Measurements from ENCODE around the gene RPS6KB1.
"Not testable (repeated sequence)": the region's sequence is repeated elsewhere in the genome, so short reads cannot be mapped to it uniquely, and the experiment has no call there.

RPS6KB1 gene

DNA sequence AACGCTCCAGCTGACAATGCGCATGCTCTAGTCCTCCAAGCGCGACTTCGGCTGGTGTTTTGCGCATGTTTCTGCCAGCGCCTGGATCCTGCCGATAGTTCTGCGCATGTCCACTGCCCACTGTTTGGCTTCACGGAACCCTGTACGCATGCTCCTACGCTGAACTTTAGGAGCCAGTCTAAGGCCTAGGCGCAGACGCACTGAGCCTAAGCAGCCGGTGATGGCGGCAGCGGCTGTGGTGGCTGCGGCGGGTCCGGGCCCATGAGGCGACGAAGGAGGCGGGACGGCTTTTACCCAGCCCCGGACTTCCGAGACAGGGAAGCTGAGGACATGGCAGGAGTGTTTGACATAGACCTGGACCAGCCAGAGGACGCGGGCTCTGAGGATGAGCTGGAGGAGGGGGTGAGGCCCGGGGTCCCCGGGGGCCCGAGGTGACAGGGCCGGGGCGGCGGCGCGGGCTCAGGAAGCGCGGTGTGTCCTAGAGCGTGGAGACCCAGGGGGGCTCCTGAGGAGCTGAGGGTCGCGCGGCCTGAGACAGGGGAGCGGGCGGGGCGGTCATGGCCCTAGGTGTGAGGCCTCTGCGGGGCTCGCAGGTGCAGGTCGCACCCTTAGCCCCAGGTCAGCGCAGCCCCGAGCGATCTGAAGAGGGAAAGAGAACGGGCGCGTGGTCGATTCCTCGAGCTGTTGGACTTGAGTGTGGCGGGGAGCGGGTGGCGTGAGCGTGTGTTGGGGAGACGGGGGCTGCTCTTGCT is at the start of gene RPS6KB1, which contains the start of gene TUBD1:
RPS6KB1 (plus strand) TSS at position 198 of the 752 bp plus-strand sequence; CDS start at position 262, 64 bp downstream.
TUBD1 (minus strand) TSS at position 20 of the 752 bp plus-strand sequence. CDS start 1,941 bp downstream, outside the sequence.
- peak; percentile 95 to 98 for DNase-seq

GRCh38 chr17:59844884-59845594 is 47.9 kb upstream of the RPS6KB1 start:
- peak in 1 of 2 experiments; percentile 19 for DNase-seq

GRCh38 chr17:59845595-59846393 is 47.1 kb upstream of the RPS6KB1 start:
- DNase-seq: peak; percentile 98 to 99

GRCh38 chr17:59846394-59847165 is 46.3 kb upstream of the RPS6KB1 start:
- peak; percentile 74 to 82 for DNase-seq

DNA sequence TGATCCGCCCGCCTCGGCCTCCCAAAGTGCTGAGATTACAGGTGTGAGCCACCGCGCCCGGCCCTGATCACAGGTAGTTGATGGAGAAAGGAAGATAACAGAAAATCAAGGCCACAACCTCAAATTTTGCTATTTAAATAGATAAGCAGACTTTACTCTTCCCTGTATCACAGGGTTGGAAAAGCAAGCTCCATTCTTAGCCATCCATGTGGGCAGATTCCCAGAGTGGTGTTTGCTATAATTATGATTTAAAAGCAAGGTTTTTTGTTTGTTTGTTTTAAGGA is 44.6 kb upstream of the RPS6KB1 start:
- no peak for DNase-seq

GRCh38 chr17:59848778-59849177 is 44.1 kb upstream of the RPS6KB1 start:
- no peak for DNase-seq

DNA sequence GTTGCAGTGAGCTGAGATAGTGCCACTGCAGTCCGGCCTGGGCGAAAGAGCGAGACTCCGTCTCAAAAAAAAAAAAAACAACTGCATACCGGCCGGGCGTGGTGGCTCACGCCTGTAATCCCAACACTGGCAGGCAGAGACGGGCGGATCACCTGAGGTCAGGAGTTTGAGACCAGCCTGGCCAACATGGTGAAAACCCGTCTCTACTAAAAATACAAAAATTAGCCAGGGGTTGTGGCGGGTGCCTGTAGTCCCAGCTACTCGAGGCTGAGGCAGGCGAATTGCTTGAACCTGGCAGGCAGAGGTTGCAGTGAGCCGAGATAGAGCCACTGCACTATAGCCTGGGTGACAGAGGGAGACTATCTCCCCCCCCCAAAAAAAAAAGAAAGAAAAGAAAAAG is 42.6 kb upstream of the RPS6KB1 start:
- DNase-seq: not testable (repeated sequence)

DNA sequence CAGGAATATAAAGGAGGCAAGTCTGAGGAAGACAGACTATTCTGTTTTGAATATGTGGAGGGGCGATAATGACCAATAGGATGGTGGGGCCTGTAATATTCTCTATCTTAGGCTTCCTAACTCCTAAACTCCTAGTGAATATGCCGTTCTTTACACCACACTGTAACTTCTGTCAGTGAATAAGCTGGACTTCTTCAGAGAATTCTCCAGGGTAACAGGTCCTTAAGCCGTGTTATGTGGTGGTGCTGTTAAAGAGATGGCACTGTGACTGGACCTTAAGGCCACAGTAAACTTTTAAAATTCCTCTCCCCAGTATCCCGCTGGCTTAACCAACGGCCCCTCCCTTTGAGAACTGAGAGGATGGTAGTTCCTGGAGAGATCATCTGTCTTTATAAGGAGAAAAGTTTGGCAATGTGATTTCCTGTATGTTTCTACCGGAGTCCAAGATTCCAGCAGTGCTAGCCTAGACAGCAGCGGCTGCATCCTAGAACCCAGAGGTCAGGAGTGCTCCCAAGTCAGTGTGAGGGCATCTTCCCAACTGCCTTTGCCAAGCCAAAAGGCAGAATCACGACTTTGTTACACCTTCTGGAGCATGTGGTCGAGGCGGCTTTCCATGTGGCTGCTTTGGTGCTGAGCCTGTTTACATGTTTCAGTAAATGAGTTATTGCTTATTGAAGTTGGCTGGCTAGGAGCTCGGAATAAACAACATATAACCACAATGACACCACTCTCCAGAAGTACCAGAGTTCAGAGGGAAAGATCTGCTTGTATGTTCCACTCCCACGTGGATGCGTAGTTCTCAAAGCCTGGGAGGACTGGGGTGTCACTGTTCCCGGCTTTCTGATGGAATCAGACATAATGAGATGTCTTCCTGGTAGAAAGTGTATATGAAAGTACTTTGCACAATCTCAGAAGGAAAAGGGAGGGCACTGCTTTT is 41.2 kb upstream of the RPS6KB1 start:
- no peak for DNase-seq

DNA sequence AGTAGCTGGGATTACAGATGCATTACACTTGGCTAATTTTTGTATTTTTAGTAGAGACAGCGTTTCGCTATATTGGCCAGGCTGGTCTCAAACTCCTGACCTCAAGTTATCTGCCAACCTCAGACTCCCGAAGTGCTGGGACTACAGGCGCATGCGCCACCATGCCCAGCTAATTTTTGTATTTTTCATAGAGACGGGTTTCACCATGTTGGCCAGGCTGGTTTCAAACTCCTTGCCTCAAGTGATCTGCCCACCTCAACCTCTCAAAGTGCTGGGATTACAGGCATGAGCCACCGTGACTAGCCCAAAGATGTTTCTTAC is 40.1 kb upstream of the RPS6KB1 start:
- not testable (repeated sequence) for DNase-seq

DNA sequence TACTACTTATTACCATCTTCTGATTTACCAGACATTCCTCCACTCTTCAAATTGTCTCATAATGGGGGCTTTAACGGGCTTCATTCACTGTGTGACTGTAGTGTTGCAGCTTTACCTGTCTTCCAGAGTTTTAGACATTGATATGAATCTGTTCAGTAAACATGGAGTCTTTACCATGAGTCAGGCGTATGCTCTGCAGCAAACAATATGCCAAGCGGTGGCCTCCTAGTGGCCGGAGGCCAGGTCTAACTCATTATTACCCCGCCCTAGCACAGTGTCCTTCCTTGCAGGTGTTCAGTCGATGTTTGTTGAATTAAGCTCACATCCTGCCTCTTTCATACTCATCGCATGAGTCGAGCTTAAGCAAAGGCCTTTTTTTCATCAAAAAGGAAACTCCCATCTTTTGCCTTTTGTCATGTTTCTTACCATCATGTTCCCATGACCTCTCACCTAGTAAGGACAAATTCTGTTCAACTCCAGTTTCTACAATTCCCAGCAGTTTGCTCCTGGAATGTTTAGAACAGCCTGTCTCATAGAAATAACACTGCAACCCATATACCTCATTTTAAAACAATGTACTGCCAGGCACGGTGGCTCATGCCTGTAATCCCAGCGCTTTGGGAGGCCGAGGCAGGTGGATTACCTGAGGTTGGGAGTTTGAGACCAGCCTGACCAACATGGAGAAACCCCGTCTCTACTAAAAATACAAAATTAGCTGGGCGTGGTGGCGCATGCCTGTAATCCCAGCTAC is 39.6 kb upstream of the RPS6KB1 start:
- DNase-seq: peak; percentile 90 to 93

- not testable (repeated sequence) for DNase-seq
Observed at GRCh38 chr17:59853919-59854729, 38.8 kb upstream of the RPS6KB1 start.

DNA sequence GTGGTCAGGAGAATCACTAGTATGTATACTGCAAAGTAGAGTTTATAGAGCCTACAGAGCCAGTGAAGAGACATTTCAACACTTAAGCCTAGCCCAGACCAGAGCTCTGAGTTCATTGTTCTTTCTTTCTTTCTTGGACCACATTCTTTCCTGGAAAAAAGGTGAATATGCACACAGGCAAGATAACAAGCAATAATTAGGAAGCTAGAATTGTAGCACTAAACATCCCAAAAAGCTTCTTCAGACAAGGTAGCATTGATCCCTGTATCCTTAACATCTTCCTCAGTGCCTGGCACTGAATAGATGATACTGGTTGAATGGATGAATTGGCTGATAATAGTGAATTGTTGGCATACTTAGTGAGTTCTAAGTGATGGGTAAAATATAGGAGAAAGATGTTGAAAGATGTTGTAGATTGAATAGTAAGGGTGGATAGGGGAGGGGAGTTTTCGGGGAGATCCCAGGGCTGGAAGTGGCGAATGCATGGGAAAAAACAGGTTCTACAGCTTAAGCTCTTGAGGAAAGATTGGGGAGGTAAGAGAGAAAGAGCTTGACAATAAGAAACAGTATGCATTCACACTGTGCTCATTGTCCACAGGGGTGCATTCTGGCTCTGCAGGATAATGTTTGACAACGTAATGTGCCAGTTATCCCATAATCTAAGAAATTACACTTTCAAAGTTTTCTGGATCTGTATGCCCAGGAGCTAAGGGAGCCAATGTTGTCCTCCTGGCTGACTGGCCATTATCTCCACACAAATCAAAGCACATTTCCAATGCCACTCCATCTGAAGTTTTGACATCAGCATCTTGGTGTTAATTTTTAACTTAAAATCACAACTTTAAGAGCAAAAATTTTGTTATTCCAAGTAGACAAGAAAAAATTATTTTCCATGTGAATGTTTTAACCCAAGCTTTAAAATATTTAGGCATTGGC is 35.8 kb upstream of the RPS6KB1 start:
- no peak for DNase-seq

- DNase-seq: no peak
Observed at GRCh38 chr17:59858167-59858816, 34.6 kb upstream of the RPS6KB1 start.

DNA sequence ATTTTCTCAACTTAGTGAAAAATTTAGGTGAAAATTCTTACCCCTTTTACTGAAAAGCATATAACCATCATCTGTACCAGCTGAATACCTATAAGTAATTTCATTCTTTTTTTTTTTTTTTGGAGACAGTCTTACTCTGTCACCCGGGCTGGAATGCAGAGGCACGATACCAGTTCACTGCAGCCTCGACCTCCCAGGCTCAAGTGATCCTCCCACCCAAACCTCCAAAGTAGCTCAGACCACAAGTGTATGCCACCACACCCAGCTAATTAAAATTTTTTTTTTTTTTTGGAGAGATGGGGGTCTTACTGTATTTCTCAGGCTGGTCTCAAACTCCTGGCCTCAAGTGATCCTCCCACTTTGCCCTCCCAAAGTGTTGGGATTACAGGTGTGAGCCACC is 34.0 kb upstream of the RPS6KB1 start:
- no peak for DNase-seq

DNA sequence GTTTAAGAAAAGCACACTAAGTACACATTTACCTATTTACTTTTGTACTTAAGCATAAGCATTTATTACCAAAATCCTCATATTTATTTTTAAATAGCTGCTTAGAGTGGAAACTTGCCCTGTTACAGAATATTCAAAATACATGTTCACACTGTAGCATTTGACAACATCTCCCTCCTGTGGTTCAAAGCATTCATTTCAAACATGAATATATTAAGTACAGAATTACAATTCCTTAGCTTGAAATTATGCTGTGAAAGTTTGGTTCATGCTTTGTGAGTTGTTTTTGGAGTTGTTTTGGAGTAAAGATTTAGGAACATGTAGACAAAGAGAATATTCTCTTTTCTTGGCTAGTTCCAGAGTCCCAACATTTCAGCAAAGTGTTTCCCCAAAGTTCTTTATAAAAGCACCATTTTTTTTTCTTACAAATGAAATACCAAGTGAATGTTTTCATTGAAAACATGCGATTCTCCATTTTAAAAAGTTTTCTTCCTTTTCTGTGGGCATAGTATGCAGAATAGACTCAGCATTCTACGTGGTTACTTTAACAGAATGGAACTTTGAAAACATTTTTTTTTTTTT is 33.4 kb upstream of the RPS6KB1 start:
- DNase-seq: peak in 1 of 2 experiments; percentile 32

DNA sequence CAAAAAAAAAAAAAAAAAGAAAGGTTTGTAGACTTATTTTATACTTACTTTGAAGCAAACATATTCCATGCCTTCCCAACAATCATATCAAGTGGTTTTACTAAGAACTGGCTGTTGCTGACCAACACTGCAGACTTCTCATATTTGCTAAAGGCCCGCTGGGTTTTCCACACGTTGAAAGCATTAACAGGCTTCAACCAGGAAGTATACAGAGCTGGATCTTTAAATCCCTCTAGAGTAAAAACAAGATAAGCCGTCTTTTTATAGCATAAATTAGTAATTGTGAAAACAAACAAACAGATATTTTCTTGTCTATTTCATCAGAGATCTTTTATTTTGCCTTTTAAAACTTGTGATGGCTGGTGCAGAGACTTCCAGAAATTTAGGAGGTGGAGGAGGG is 29.3 kb upstream of the RPS6KB1 start:
- no peak for DNase-seq

GRCh38 chr17:59869941-59870218 is 23.0 kb upstream of the RPS6KB1 start:
- no peak for DNase-seq

DNA sequence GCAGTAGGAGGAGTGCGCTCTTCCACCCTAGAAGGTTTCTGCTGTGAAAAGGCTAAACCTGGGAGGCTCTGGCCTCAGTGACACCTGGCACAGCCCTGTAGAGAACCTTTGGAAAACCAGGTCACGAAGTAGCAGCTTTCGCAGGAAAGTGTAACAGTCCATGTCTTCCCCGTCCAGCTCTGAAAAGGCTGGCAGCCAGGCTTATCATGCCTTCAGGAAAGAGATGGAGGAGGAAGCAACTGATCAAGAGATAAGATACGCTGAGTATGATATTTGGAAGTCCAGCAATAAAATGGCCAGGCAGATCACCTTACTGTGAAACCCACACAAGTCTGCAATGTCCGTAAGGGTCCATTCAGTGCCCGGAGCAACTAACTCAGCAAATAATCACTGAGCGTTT is 22.4 kb upstream of the RPS6KB1 start:
- DNase-seq: no peak

All from SHP77 (cell line).